Uterus (tissue), 4 donors: ENCODE results near the gene ICAM5. TPM values are rescaled to one million over a fixed set of nuclear protein-coding genes. Genes with fewer than 3 reads are reported as not detected.

Experiments used
- DNase-seq, 2 donors: peaks; one replicate each; pipeline ENCODE4 v3.0.0-alpha.2; 2019 to 2020
- H3K27ac ChIP-seq, 2 donors: fragments of 200-600 bp; sonication (generic); 1 replicate in 1 of 2; 2 replicates in 1 of 2; pipeline ENCODE4 v1.5.1; 2016 to 2018
- H3K27me3 ChIP-seq, 2 donors: fragments of 200-600 bp; sonication (generic); one replicate each; pipeline ENCODE4 v1.5.1; 2018 to 2019; ENCODE audit warnings: control low read depth in 1 of 2
- H3K36me3 ChIP-seq, 2 donors: fragments of 200-600 bp; sonication (generic); one replicate each; pipeline ENCODE4 v1.5.1; 2019; ENCODE audit warnings: control low read depth in 1 of 2
- H3K4me1 ChIP-seq, 2 donors: fragments of 200-600 bp; sonication (generic); one replicate each; pipeline ENCODE4 v1.5.1; 2018 to 2019; ENCODE audit warnings: control low read depth in 1 of 2
- H3K4me3 ChIP-seq, 2 donors: fragments of 200-600 bp; sonication (generic); 1 replicate in 1 of 2; 2 replicates in 1 of 2; pipeline ENCODE4 v1.5.1; 2018 to 2019; ENCODE audit warnings: mild to moderate bottlenecking in 1 of 2
- H3K9me3 ChIP-seq, 2 donors: fragments of 200-600 bp; sonication (generic); one replicate each; pipeline ENCODE4 v1.5.1; 2019; ENCODE audit warnings: control low read depth in 1 of 2
- POLR2A ChIP-seq, 2 donors: fragments of 450-650 bp; IDR thresholded peaks; one replicate each; pipeline ENCODE4 v1.6.1; 2016; ENCODE audit warnings: antibody characterized with exemption in 2 of 2, mild to moderate bottlenecking in 1 of 2, moderate library complexity in 1 of 2
- intact Hi-C: fragments of 100-400 bp; cut with DNase I; formaldehyde crosslinking; loops from one replicate; pipeline ENCODE4 v1.15.1; 2023; ENCODE audit warnings: low total_unique reads
- small RNA-seq: library from RNA; depleted of rRNA; stranded (forward); fragments of <200 nt; gene quantifications from one replicate; pipeline ENCODE3, GENCODE V24; 2016
- total RNA-seq, 4 donors: library from RNA; depleted of rRNA in 3 of 4; stranded (reverse); fragments of >200 nt in 3 of 4; gene quantifications; one replicate each; pipeline versions ENCODE4 v1.1.0 to v1.2.4, GENCODE V29; 2014 to 2023
- TF ChIP-seq, protein P1 (sequence below), 4 experiments: fragments of 200-600 bp in 2 of 4; fragments of 450-650 bp in 2 of 4; sonication (generic) in 2 of 4; IDR thresholded peaks; one replicate each; pipeline ENCODE4 v1.5.1; 2016 to 2019; ENCODE audit warnings: antibody characterized with exemption in 4 of 4, mild to moderate bottlenecking in 2 of 4, moderate library complexity in 1 of 4
- donor health status: DM: yes; HTN: yes; CAD: no.

The ICAM5 gene
- total RNA-seq, 4 donors from 2014 or later = 0.07 to 0.88 (median 0.29) TPM; not detected in 1

DNA sequence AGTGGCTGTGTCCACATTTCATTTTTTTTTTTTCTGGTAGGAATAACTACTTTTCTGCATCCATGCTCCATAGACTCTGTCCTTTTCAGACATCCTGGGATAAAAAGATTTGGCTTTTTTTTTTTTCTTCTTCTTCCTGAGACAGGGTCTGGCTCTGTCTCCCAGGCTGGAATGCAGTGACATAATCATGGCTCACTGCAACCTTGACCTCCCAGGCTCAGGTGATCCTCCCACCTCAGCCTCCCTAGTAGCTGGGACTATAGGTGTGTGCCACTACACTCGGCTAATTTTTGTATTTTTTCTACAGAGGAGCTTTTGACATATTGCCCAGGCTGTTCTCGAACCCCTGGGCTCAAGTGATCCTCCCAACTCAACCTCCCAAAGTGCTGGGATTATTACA, 53.7 kb downstream of the ICAM5 start:
- Histone ChIP-seq H3K27ac (no peak overlapping the region), H3K36me3 (no peaks in the 10 kb centered on the region), H3K4me3 (no peak overlapping the region), H3K9me3 (no peaks in the 10 kb centered on the region), H3K27me3 (no peaks in the 10 kb centered on the region), H3K4me1 (no peaks in the 10 kb centered on the region)
- TF ChIP-seq POLR2A (IDR thresholded peaks at IDR 0.05) = no peak
- TF ChIP-seq, protein P1, sequence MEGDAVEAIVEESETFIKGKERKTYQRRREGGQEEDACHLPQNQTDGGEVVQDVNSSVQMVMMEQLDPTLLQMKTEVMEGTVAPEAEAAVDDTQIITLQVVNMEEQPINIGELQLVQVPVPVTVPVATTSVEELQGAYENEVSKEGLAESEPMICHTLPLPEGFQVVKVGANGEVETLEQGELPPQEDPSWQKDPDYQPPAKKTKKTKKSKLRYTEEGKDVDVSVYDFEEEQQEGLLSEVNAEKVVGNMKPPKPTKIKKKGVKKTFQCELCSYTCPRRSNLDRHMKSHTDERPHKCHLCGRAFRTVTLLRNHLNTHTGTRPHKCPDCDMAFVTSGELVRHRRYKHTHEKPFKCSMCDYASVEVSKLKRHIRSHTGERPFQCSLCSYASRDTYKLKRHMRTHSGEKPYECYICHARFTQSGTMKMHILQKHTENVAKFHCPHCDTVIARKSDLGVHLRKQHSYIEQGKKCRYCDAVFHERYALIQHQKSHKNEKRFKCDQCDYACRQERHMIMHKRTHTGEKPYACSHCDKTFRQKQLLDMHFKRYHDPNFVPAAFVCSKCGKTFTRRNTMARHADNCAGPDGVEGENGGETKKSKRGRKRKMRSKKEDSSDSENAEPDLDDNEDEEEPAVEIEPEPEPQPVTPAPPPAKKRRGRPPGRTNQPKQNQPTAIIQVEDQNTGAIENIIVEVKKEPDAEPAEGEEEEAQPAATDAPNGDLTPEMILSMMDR (IDR thresholded peaks at IDR 0.05) = no peak
- intact Hi-C loops = no loop called here
- DNase-seq = no peak

DNA sequence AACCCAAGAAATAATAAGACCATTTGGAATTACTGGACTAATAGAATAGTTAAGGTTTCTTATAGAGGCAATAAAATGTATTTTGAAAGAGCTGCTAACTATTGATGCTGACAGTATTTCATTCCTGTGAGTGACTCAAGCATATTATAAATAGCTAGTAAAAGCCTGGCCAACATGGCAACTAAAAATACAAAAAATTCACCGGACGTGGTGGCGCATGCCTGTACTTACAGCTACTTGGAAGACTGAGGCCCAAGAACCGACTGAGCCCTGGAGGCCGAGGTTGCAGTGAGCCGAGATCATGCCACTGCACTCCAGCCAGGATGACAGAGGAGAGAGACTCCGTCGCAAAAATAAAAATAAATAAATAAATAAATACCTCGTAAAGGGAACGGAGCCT, 55.0 kb downstream of the ICAM5 start:
- no peak overlapping the region for H3K27ac ChIP-seq
- no peak for TF ChIP-seq POLR2A (IDR thresholded peaks at IDR 0.05)
- H3K4me3 ChIP-seq = no peak overlapping the region
- no peaks in the 10 kb centered on the region for H3K36me3 ChIP-seq
- H3K4me1 ChIP-seq = no peaks in the 10 kb centered on the region
- H3K9me3 ChIP-seq = no peaks in the 10 kb centered on the region
- intact Hi-C loops = no loop called here
- no peak for DNase-seq
- H3K27me3 ChIP-seq = no peaks in the 10 kb centered on the region

Small RNAs within 50 kb of the gene (small RNA-seq; reads per million reads assigned to genes)
- gene AC011511.1 (not detected), gene AC011511.4 (not detected)

Other genes starting within 250 kb of the ICAM5 start
- gene SHFL, start 203.6 kb upstream of the ICAM5 start, total RNA-seq = 10 to 100 TPM; 23.2 to 79.2 (median 44.8) TPM
- 1 to 10 TPM in 1 of 4 donors, not detected in 3; 5.5 TPM for gene ANGPTL6, start 187.3 kb upstream of the ICAM5 start, total RNA-seq
- 10 to 100 TPM in 3 of 4 donors, 1 to 10 TPM in 1; 5.6 to 54.8 (median 26.1) TPM for gene PPAN, start 183.6 kb upstream of the ICAM5 start, total RNA-seq
- gene P2RY11, start 178.3 kb upstream of the ICAM5 start, total RNA-seq = 10 to 100 TPM in 1 of 4 donors, 1 to 10 TPM in 2, under 1 TPM in 1; 0.51 to 19.1 (median 4.4) TPM
- gene EIF3G, start 170.1 kb upstream of the ICAM5 start, total RNA-seq = 100 to 1,000 TPM; 162 to 460 (median 226) TPM
- 100 to 1,000 TPM in 1 of 4 donors, 10 to 100 TPM in 3; 37.6 to 134 (median 67.9) TPM for gene DNMT1, start 95.0 kb upstream of the ICAM5 start, total RNA-seq
- gene S1PR2, start 58.6 kb upstream of the ICAM5 start, total RNA-seq = 10 to 100 TPM in 3 of 4 donors, 1 to 10 TPM in 1; 1.3 to 32.5 (median 17.3) TPM
- gene MRPL4, start 37.7 kb upstream of the ICAM5 start, total RNA-seq = 10 to 100 TPM; 18.2 to 56.9 (median 31.1) TPM
- 10 to 100 TPM in 3 of 4 donors, 1 to 10 TPM in 1; 6.5 to 32.8 (median 23.2) TPM for gene ICAM1, start 18.8 kb upstream of the ICAM5 start, total RNA-seq
- gene ICAM4, start 3.0 kb upstream of the ICAM5 start, total RNA-seq = under 1 TPM in 1 of 4 donors, not detected in 3; 0.41 TPM
- 1 to 10 TPM in 2 of 4 donors, not detected in 2; 1.0 to 2.5 TPM for gene ZGLP1, start 19.9 kb downstream of the ICAM5 start, total RNA-seq
- gene FDX2, start 26.1 kb downstream of the ICAM5 start, total RNA-seq = 10 to 100 TPM in 1 of 4 donors, 1 to 10 TPM in 3; 1.5 to 12.7 (median 4.9) TPM
- gene RAVER1, start 43.6 kb downstream of the ICAM5 start, total RNA-seq = 10 to 100 TPM in 3 of 4 donors, 1 to 10 TPM in 1; 7.4 to 42.4 (median 16.4) TPM
- gene ICAM3, start 49.7 kb downstream of the ICAM5 start, total RNA-seq = 10 to 100 TPM in 1 of 4 donors, 1 to 10 TPM in 3; 3.0 to 65.3 (median 6.2) TPM
- 100 to 1,000 TPM in 1 of 4 donors, 10 to 100 TPM in 3; 22.0 to 112 (median 67.8) TPM for gene TYK2, start 90.6 kb downstream of the ICAM5 start, total RNA-seq
- gene CDC37, start 113.6 kb downstream of the ICAM5 start, total RNA-seq = 100 to 1,000 TPM in 2 of 4 donors, 10 to 100 TPM in 2; 41.5 to 163 (median 129) TPM
- 10 to 100 TPM in 1 of 4 donors, 1 to 10 TPM in 3; 3.2 to 10.6 (median 4.1) TPM for gene PDE4A, start 130.6 kb downstream of the ICAM5 start, total RNA-seq
- 100 to 1,000 TPM in 1 of 4 donors, 10 to 100 TPM in 3; 39.7 to 127 (median 56.8) TPM for gene KEAP1, start 213.4 kb downstream of the ICAM5 start, total RNA-seq
- 1 to 10 TPM in 2 of 4 donors, not detected in 2; 1.8 to 2.6 TPM for gene S1PR5, start 227.5 kb downstream of the ICAM5 start, total RNA-seq